Measurements from ENCODE around the gene TELO2.

TELO2 gene

GRCh38 chr16:1492923-1493745, at the start of gene TELO2:
Gene TELO2 (plus strand): TSS chr16:1493360. CDS start chr16:1494282, 922 bp downstream.
- no peak for FAIRE-seq

GRCh38 chr16:1443403-1443973, 49.7 kb upstream of the TELO2 start:
- no peak for FAIRE-seq

- FAIRE-seq = no peak
Observed at GRCh38 chr16:1443980-1444729, 49.0 kb upstream of the TELO2 start, which contains the start of gene CCDC154. Gene CCDC154 (minus strand): TSS chr16:1444556. CDS start chr16:1444322, 234 bp downstream.

- no peak for FAIRE-seq
Observed at GRCh38 chr16:1444730-1445517, 48.2 kb upstream of the TELO2 start.

- FAIRE-seq = no peak
Observed at GRCh38 chr16:1445518-1446203, 47.5 kb upstream of the TELO2 start.

GRCh38 chr16:1446296-1447080, 46.7 kb upstream of the TELO2 start:
- FAIRE-seq = no peak

- FAIRE-seq = no peak
Observed at GRCh38 chr16:1447965-1448364, 45.2 kb upstream of the TELO2 start.

GRCh38 chr16:1448536-1449116, 44.5 kb upstream of the TELO2 start:
- FAIRE-seq = no peak

- no peak for FAIRE-seq
Observed at GRCh38 chr16:1449201-1449788, 43.9 kb upstream of the TELO2 start.

GRCh38 chr16:1450218-1450617, 42.9 kb upstream of the TELO2 start:
- FAIRE-seq = no peak

- no peak for FAIRE-seq
Observed at GRCh38 chr16:1450841-1451240, 42.3 kb upstream of the TELO2 start.

GRCh38 chr16:1451702-1452392, 41.3 kb upstream of the TELO2 start:
- FAIRE-seq = no peak

- no peak for FAIRE-seq
Observed at GRCh38 chr16:1452530-1452929, 40.6 kb upstream of the TELO2 start.

GRCh38 chr16:1453316-1453715, 39.8 kb upstream of the TELO2 start:
- FAIRE-seq = no peak

- no peak for FAIRE-seq
Observed at GRCh38 chr16:1454561-1454960, 38.6 kb upstream of the TELO2 start.

GRCh38 chr16:1455190-1456171, 37.7 kb upstream of the TELO2 start:
- FAIRE-seq = no peak

GRCh38 chr16:1456951-1457350, 36.2 kb upstream of the TELO2 start:
- FAIRE-seq = no peak

GRCh38 chr16:1457489-1458245, 35.5 kb upstream of the TELO2 start:
- no peak for FAIRE-seq
